K562 (cell line): ENCODE data around the gene INCA1. TPM values are rescaled to one million over a fixed set of nuclear protein-coding genes. Genes with fewer than 3 reads are reported as not detected.
A peak's percentile ranks its signal among the peaks of the same experiment; 100 is the strongest.

Source experiments
- ATAC-seq: fragments of 200-7000 bp; cut with Tn5 transposase; 3 replicates; pipeline ENCODE4 v1.9.1; 2020; ENCODE audit warnings: moderate library complexity
- BruUV-seq: library from RNA; stranded (reverse); fragments of 400-500 nt; replicated peaks from 2 replicates; lab custom pipeline; 2021; lab: Mats Ljungman, UMichigan
- CTCF ChIA-PET: fragments of 300-600 bp; formaldehyde crosslinking; extraction: SDS; loops from one replicate; lab custom pipeline; 2021; ENCODE audit warnings: low intra/inter-chr PET ratio; lab: Yijun Ruan, JAX
- POLR2A ChIA-PET: fragments of 300-600, 350-650 bp; sonication (Branson Sonifier 250); formaldehyde crosslinking; extraction: SDS; loops from one replicate; lab custom pipeline; 2021; ENCODE audit warnings: antibody characterized with exemption, inconsistent platforms; lab: Yijun Ruan, JAX
- DNase-seq, 4 experiments: peaks; one replicate each; pipeline versions ENCODE4 v3.0.0 to v3.0.0-alpha.2; 2011 to 2018; ENCODE audit warnings: low spot score in 3 of 4, mixed read lengths in 3 of 4; ENCODE audit errors: extremely low read depth in 1 of 4
- FAIRE-seq: peaks from 2 replicates; lab custom pipeline; 2011; peaks lifted over from hg19 to GRCh38; lab: Jason Lieb, UNC
- H2AFZ ChIP-seq: 2 replicates; pipeline ENCODE4 v1.6.0; 2011; ENCODE audit warnings: low read depth, low read length, control low read depth, inconsistent platforms
- H3K27ac ChIP-seq: fragments of 200-600 bp; 3 replicates; pipeline ENCODE4 v1.8.0; 2011; ENCODE audit warnings: low read depth, mild to moderate bottlenecking, control low read depth, inconsistent platforms, low read length, moderate library complexity, mixed read lengths; ENCODE audit errors: extremely low read depth
- H3K27me3 ChIP-seq, 2 experiments: fragments of 300-600 bp in 1 of 2; 2 replicates in 1 of 2; 3 replicates in 1 of 2; pipeline versions ENCODE4 v1.6.0 to v1.8.0; 2011; ENCODE audit warnings: inconsistent platforms in 2 of 2, low read length in 2 of 2, mild to moderate bottlenecking in 1 of 2, mixed read lengths in 1 of 2, moderate library complexity in 1 of 2; ENCODE audit not compliant: control insufficient read depth in 2 of 2, insufficient read depth in 2 of 2
- H3K36me3 ChIP-seq: fragments of 300-600 bp; 3 replicates; pipeline ENCODE4 v1.8.0; 2011; ENCODE audit warnings: mild to moderate bottlenecking, low read length, inconsistent platforms; ENCODE audit not compliant: control insufficient read depth, insufficient read depth
- H3K4me1 ChIP-seq, 2 experiments: fragments of 200-600 bp in 1 of 2; replicated peaks in 1 of 2; 2 replicates in 1 of 2; 3 replicates in 1 of 2; pipeline versions ENCODE4 v1.5.1 to v1.8.0; 2011; ENCODE audit warnings: inconsistent platforms in 2 of 2, low read length in 2 of 2, mild to moderate bottlenecking in 1 of 2, mixed read lengths in 1 of 2, moderate library complexity in 1 of 2; ENCODE audit not compliant: control insufficient read depth in 2 of 2, insufficient read depth in 2 of 2
- H3K4me2 ChIP-seq: 2 replicates; pipeline ENCODE4 v1.6.1; 2011; ENCODE audit warnings: low read length, control low read depth, inconsistent platforms, mixed read lengths; ENCODE audit not compliant: insufficient read depth
- H3K4me3 ChIP-seq: fragments of 200-600 bp; sonication (generic), shearing (Covaris generic); 2 replicates; pipeline ENCODE4 v1.5.1; 2016; ENCODE audit warnings: control low read depth, inconsistent platforms
- H3K79me2 ChIP-seq: fragments of 200-600 bp; 3 replicates; pipeline ENCODE4 v1.8.0; 2011; ENCODE audit warnings: low read length, inconsistent platforms; ENCODE audit not compliant: control insufficient read depth, insufficient read depth
- H3K9ac ChIP-seq, 2 experiments: 2 replicates each; pipeline versions ENCODE4 v1.6.0 to v1.6.1; 2011; ENCODE audit warnings: low read depth in 2 of 2, low read length in 2 of 2, control low read depth in 1 of 2, inconsistent platforms in 1 of 2, mild to moderate bottlenecking in 1 of 2, mixed read lengths in 1 of 2; ENCODE audit not compliant: insufficient read depth in 1 of 2
- H3K9me1 ChIP-seq: one replicate; pipeline ENCODE4 v1.6.0; 2011; ENCODE audit warnings: inconsistent platforms, mild to moderate bottlenecking, low read length, moderate library complexity; ENCODE audit not compliant: control insufficient read depth, insufficient read depth
- H3K9me3 ChIP-seq: replicated peaks from 2 replicates; pipeline ENCODE4 v1.5.1; 2011; ENCODE audit warnings: low read depth, low read length, inconsistent platforms; ENCODE audit not compliant: control insufficient read depth, insufficient read depth
- H4K20me1 ChIP-seq: replicated peaks from 2 replicates; pipeline ENCODE4 v1.6.1; 2011; ENCODE audit warnings: low read length, inconsistent platforms, mixed read lengths; ENCODE audit not compliant: control insufficient read depth, insufficient read depth
- BHLHE40 ChIP-seq: IDR thresholded peaks from 2 replicates; pipeline ENCODE4 v1.6.1; 2011; ENCODE audit warnings: low read length, improper control_type of control experiment
- GATAD2A ChIP-seq: fragments of 450-650 bp; IDR thresholded peaks from 2 replicates; pipeline ENCODE4 v1.6.1; 2017
- ILF3 ChIP-seq: fragments of 450-650 bp; IDR thresholded peaks from 2 replicates; pipeline ENCODE4 v1.6.1; 2018; ENCODE audit warnings: antibody characterized with exemption, mild to moderate bottlenecking, moderate library complexity, borderline replicate concordance
- NR2C2 ChIP-seq, 2 experiments: fragments of 200-800 bp in 1 of 2; sonication (Bioruptor generic) in 1 of 2; sonication (generic) in 1 of 2; formaldehyde crosslinking in 1 of 2; IDR thresholded peaks; 2 replicates each; pipeline versions ENCODE4 v1.6.1 to v1.8.0; 2016 to 2022; ENCODE audit warnings: mild to moderate bottlenecking in 1 of 2, missing compliant biosample characterization in 1 of 2, missing genetic modification characterization in 1 of 2, missing genetic modification reagents in 1 of 2
- PCBP2 ChIP-seq: fragments of 200-400 bp; formaldehyde crosslinking; IDR thresholded peaks from 2 replicates; pipeline ENCODE4 v1.6.1; 2018; ENCODE audit warnings: low read length, low read depth, mild to moderate bottlenecking, moderate library complexity; ENCODE audit not compliant: poor library complexity, severe bottlenecking
- RUNX1 ChIP-seq: sonication (generic); IDR thresholded peaks from 2 replicates; pipeline ENCODE4 v1.6.1; 2016; ENCODE audit warnings: antibody characterized with exemption, low read depth
- SPI1 ChIP-seq: IDR thresholded peaks from 2 replicates; pipeline ENCODE4 v1.6.1; 2011; ENCODE audit warnings: low read depth, low read length, control low read depth, borderline replicate concordance
- SRF ChIP-seq, 2 experiments: fragments of 250-450, 450-650 bp in 1 of 2; sonication (Bioruptor Pico) in 1 of 2; sonication (generic) in 1 of 2; formaldehyde crosslinking; IDR thresholded peaks; 2 replicates each; pipeline versions ENCODE4 v1.5.0 to v1.5.1; 2020 to 2022; ENCODE audit warnings: mild to moderate bottlenecking in 1 of 2, missing genetic modification reagents in 1 of 2
- ZFP36 ChIP-seq: fragments of 150-350 bp; IDR thresholded peaks from 2 replicates; pipeline ENCODE4 v1.6.1; 2018; ENCODE audit warnings: low read length, low read depth; ENCODE audit not compliant: partially characterized antibody
- WGBS: fragments of 100-300 bp; shearing (Covaris generic); methylation state at CpG from one replicate; pipeline ENCODE4 v1.1.6; 2016; ENCODE audit warnings: low coverage, mixed read lengths; ENCODE audit not compliant: insufficient coverage; ENCODE audit errors: missing lambda C conversion rate; 5-methylcytosine and 5-hydroxymethylcytosine counted together
- in situ Hi-C: fragments of 300-500 bp; cut with MboI; formaldehyde crosslinking; loops from 4 replicates; pipeline ENCODE4 v1.15.0; 2018; ENCODE audit warnings: inconsistent platforms, mixed read lengths
- intact Hi-C: fragments of 100-400 bp; cut with micrococcal nuclease; formaldehyde crosslinking; loops from 2 replicates; pipeline ENCODE4 v1.14.2; 2022
- polyA plus RNA-seq, 8 experiments: library from polyadenylated mRNA; depleted of rRNA in 4 of 8; stranded (reverse) in 5 of 8; unstranded in 3 of 8; fragments of >200 nt; fragmentation: Nextera tagmentation in 2 of 8; fragmentation: Illumina TruSeq in 1 of 8; extraction: Ambion mirVana in 2 of 8; extraction: Trizol in 1 of 8; gene quantifications; 2 replicates each; pipeline versions ENCODE4 v1.2.1 to v1.2.3, GENCODE V29; 2011 to 2014; ENCODE audit warnings: inconsistent platforms in 1 of 8, missing spikeins in 1 of 8
- total RNA-seq, 7 experiments: library from RNA; depleted of rRNA in 6 of 7; stranded (reverse); fragments of >200 nt in 6 of 7; fragmentation: Illumina TruSeq in 2 of 7; extraction: Trizol in 2 of 7; gene quantifications; 2 replicates each; pipeline versions ENCODE4 v1.2.1 to v1.2.3, GENCODE V29; 2011 to 2021; ENCODE audit warnings: low replicate concordance in 1 of 7
- TF ChIP-seq, protein P1 (sequence below): fragments of 450-650 bp; IDR thresholded peaks from 2 replicates; pipeline ENCODE4 v1.7.1; 2018; ENCODE audit warnings: mild to moderate bottlenecking, low read depth; ENCODE audit not compliant: partially characterized antibody

INCA1 gene
- total and polyA plus RNA-seq, 9 of the 15 experiments (the other 6 are each of a cell fraction or from before 2014, with no cell fraction given), result 0.08 to 0.50 (median 0.13) TPM; not detected in 4

- peaks cover 58% of the 10 kb centered on the region for H3K36me3 ChIP-seq
- WGBS, result 0% methylated on average over 2 of the region's 7 CpGs
- FAIRE-seq, result no peak
Measured at GRCh38 chr17:4947010-4947410, 50.3 kb downstream of the INCA1 start.

More at GRCh38 chr17:4947010-4947410, 50.3 kb downstream of the INCA1 start:
- Histone ChIP-seq H2AFZ (no peak overlapping the region), H3K4me3 (peak overlapping the region; percentile 97), H4K20me1 (peaks cover 22% of the 10 kb centered on the region), H3K9me1 (no peaks in the 10 kb centered on the region), H3K4me1 (peaks cover 32 to 46% of the 10 kb centered on the region in 2 experiments), H3K79me2 (peaks cover 81% of the 10 kb centered on the region), H3K27me3 (no peaks in the 10 kb centered on the region), H3K27ac (peak overlapping the region; percentile 98), H3K4me2 (peak overlapping the region; percentile 93), H3K9me3 (no peaks in the 10 kb centered on the region), H3K9ac (peak overlapping the region; percentile 82 to 97; a peak in 3 of 4 replicates)
- ATAC-seq (no peak), DNase-seq (peak in 1 of 4 experiments; percentile 49)
- in situ Hi-C loops (no loop called here), intact Hi-C loops (no loop called here)
- no TSS peak for BruUV-seq
- no peak for TF ChIP-seq BHLHE40
- TF ChIP-seq NR2C2 (CRISPR knock-in tag; IDR thresholded peaks at IDR 0.05), result no peak
- no peak for TF ChIP-seq NR2C2 (tag; IDR thresholded peaks at IDR 0.05)
- peak; percentile 46; the same call in 1 of the 2 replicates for TF ChIP-seq SPI1
- TF ChIP-seq, protein P1, sequence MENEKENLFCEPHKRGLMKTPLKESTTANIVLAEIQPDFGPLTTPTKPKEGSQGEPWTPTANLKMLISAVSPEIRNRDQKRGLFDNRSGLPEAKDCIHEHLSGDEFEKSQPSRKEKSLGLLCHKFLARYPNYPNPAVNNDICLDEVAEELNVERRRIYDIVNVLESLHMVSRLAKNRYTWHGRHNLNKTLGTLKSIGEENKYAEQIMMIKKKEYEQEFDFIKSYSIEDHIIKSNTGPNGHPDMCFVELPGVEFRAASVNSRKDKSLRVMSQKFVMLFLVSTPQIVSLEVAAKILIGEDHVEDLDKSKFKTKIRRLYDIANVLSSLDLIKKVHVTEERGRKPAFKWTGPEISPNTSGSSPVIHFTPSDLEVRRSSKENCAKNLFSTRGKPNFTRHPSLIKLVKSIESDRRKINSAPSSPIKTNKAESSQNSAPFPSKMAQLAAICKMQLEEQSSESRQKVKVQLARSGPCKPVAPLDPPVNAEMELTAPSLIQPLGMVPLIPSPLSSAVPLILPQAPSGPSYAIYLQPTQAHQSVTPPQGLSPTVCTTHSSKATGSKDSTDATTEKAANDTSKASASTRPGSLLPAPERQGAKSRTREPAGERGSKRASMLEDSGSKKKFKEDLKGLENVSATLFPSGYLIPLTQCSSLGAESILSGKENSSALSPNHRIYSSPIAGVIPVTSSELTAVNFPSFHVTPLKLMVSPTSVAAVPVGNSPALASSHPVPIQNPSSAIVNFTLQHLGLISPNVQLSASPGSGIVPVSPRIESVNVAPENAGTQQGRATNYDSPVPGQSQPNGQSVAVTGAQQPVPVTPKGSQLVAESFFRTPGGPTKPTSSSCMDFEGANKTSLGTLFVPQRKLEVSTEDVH, result no peak
- no peak for TF ChIP-seq ILF3
- TF ChIP-seq RUNX1, result no peak
- TF ChIP-seq PCBP2, result no peak
- no peak for TF ChIP-seq GATAD2A
- peak; percentile 76 to 96; a peak in 3 of 4 replicates for TF ChIP-seq SRF (CRISPR knock-in tag; IDR thresholded peaks at IDR 0.05)
- TF ChIP-seq ZFP36, result peak; percentile 15
- ChIA-PET POLR2A (interaction anchor here (0.7 to 3.2 kb wide), 3 partner anchors 14 to 24 kb away, joined by 3 to 21 read pairs (median 4); partner anchors contain the start of gene SPAG7), CTCF (no interaction called here)
